EH (cell line): ENCODE results near the gene NUCKS1.

Experiments used
- DNase-seq: peaks from one replicate; pipeline ENCODE4 v3.0.0-alpha.2; 2015; ENCODE audit warnings: low read depth

Gene NUCKS1, protein sequence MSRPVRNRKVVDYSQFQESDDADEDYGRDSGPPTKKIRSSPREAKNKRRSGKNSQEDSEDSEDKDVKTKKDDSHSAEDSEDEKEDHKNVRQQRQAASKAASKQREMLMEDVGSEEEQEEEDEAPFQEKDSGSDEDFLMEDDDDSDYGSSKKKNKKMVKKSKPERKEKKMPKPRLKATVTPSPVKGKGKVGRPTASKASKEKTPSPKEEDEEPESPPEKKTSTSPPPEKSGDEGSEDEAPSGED

DNA sequence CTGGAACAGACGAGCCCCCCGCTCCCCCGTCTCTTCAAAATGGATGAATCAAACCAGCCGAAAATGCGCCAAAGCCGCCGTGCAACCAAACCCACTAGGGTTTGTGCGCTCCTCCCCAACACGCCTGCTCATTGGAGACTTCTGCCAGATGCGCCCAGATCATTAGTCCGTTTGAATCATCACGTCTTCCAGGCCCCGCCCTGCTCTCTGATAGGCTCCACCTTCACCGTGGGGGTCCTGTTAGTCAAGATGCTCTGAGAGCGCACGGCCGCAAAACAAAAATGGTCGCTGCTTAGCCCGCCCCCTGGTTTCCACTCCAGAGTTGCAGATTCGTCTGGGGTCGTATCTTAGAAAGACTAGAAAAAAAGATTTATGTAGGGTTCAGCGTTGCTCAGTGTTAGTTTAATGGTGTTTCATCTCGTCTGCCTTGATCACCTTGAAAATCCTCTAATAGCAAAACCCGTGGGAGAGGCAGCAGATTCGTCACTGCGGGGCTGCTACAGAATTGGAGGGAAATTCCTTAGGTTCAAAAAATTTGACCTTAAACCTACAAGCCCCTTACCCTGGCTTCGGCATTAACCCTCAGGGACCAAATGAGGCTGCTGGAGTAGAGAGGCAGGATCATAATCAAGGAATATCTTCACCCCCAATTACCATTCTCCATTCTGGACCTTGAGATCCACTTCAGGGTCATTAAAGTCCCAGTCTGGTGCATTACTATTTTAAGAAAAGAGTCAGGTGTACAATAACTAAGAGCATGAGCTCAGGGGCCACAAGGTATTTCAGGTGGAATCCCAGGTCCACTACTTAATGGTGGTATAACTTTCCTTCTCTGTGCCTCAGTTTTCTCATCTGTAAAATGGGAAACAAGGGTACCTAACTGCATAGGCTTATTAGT lies at the start of gene NUCKS1:
Gene NUCKS1, minus strand, starts transcription at position 45 of the 898 bp plus-strand sequence. CDS start 209 bp downstream, outside the sequence.
- DNase-seq = peak; percentile 100

DNA sequence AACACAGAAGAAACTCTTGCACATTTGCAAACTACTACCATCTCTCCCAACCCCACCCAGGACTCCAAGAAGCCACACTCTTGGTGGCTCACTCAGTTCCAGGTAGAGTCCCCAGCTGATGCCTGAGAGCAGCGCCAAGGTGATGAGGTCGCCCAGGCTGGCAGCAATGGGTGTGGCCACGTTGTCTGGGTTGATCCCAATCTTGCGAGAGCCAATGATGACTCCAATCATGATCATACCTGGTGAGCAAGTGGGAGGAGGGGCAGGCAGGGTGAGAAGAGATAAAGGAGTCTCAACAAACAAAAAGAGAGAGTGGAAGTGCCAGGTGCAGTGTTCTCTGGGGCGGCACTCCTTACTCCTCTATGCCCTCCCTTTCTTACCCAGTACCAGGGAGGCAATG lies 48.6 kb upstream of the NUCKS1 start:
- DNase-seq = no peak

DNA sequence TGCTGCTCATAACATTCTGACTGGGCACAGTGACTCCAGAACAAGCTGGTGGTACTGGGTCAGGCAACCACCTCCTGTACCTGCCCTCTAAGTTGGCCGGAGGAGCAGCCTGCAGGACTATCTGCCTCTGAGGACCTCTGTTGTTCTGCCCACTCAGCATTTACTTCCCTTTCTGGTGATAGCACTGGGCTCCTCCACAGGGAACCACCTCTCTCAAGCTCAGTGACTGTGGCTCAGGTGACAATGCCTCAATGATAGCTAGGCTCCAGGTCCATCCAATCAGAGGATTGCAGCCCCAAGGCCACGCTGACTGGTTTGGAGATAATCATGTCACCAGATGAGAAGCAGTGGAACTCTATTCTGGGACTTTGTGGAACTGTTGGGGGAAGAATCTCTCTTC lies 47.2 kb upstream of the NUCKS1 start:
- no peak for DNase-seq

DNA sequence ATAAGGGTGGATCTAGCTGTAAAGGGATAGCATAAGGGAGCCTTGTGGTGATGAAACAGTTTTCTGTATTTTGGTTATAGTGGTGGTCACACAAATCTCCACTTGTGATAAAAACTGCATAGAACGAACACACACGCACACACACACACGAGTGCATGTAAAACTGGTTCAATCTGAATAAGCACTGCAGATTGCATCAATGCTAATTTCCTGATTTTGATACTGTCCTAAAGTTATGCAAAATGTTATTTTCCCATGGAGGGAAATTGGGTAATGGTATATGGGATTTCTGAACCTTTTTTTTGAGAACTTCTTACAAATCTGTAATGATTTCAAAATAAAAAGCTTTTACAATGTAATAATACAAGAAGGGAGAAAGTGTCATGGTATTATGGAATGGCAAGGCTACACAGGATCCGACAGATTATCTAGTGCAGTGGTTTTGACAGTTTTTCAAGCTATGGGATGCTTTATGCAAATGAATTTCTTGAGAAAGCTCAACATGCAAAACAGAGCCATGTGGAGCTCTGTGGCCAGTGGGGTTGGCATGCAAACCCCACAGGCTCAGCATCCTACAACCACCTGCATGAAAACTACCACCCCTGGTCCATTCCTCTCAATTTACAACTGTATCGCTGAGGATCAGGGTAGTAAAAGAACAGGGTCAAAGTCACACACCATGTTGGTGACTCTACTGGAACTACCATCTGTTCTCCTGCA lies 44.2 kb upstream of the NUCKS1 start:
- DNase-seq = no peak

DNA sequence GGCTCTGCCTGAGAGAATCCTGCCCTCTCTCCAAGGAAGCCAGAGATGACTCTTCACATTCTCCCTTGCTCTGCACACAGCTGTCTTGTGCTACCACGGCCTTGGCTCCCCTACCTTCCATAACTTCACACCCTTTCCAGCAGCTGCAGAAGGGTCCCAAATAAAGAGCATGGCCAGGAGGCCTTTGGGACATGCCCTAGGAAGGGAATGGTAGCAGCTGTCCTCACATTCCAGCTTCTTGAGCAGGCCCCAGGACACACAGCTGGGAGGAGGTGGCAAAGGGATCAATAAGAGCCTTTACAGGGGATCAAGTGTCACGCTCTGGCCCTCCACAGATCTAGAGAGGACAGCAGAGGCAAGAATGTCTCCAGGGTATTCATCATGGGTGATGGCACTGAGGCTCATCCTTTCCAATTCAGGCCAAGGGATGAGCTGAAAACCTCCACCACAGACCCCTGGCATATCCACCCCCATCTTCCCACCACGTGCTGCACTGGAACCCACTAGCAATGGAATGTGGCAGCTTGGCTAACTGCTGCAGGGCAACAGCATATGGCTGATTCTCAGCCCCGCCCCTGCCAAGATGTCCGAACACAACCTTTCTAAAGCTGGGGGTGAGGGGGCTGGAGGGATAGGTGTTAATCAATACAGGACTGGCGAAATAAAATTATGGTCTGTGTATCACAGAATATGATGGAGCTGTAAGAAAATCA lies 43.1 kb upstream of the NUCKS1 start:
- no peak for DNase-seq

DNA sequence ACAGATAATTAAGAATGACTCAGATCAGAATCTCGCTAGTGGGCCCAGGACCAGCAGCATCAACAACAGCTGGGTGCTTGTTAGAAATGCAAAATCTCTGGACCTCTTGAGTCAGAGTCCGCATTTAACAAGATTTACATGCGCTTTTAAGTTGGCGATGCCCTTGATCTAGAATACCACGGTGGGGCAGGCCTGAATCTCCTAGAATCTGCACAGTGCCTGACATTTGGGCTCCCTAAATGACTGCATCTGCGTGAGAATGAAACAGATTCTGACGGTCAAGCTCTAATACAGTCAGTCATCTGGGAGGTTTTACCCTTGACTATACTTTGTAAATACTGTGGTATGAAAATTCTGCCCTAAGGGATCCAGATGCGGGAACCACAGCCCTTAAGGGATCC lies 42.5 kb upstream of the NUCKS1 start:
- DNase-seq = peak; percentile 61

DNA sequence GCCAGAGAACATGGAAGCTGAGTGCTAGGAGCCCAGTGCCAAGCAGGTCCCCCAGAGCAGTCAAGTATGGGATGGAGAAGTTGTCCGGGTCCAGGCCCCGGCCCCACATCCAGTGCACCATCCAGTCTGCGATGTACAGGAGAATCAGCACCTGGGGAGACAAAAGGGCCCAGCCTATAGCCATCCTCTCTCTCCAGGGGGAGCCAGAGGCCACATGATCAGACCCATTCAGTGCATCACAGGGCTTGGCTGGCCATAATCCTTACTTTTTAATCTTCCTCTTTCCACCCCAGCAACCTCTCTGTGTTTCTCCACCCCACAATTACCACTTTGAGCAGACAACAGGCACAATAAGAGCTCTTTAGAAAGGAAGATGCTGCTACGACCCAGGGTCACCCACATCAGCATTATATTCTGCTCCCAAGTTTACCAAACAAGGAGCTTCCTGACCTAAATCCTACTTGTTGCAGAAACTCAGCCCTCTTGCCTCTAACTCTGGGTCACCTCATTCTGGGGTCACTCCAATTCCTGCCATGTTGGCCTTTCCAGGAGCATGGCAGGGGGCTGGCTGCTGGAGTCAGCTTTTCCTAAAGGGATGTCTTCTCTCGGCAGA lies 41.7 kb upstream of the NUCKS1 start:
- DNase-seq = peak; percentile 70

DNA sequence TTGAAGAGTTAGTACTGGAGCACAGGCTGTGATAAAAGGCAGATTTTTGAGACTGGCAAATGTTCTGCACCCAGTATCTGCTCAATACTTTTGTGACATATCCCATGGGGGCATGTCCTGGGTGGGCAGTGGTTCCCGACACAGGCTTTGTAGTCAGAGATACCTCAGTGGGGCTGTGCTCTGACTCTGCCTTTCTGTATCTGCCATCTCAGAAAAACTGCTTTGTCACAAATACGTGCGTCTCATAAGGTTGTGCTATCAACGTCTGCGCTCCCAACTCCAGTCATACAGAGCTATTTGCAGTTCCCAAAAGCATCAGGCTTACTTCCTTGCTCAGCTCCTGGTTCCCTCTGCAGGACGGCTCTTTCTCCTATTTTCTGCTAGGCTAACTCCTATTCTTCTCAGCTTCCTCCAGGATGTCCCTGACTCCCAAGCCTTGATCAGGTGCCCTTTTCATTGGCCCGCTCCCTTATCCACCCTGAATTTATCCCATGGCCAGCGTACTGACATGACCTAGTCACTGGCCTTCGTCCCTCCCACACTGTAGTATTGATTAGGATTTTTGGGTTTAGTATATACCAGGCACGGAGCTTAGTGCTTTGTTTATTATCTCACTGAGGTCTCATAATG lies 37.4 kb upstream of the NUCKS1 start:
- DNase-seq = no peak

DNA sequence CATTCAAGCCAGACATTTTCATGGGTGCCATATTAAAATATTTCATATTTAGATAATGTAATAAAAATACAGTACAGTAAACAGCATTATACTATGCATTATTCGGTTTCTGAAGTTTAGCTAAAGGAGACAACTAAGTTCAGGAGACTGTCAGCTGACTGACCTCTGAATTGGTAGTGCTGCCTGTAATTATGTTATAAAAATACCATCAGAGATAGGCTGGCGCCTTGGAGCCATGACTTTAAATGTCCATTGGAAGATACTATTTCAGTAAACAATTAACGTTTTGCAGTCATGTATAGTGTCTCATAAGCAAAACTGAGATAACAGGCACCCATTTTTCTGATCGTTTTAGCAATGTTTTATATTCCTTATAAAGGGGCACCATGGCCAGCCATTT lies 36.6 kb upstream of the NUCKS1 start:
- no peak for DNase-seq

DNA sequence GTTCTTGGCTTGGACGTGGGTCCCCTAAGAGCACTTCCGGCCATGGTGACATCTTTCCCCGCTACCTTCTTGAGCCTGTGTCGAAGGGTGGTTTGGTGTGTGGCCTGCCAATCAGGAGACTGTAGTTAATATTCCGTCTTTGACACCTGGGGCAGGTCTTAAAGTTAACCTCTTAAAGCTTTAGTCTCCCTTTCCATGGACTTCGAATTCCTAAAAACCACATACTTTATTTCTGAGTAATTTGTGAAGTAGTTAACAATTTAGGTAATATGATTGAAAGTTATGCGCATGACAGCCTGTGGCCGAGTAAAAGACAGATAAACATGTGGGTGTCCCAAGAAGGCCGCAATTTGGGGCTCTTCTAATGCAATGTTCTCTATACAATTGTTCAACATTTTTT lies 35.5 kb upstream of the NUCKS1 start:
- DNase-seq = no peak

DNA sequence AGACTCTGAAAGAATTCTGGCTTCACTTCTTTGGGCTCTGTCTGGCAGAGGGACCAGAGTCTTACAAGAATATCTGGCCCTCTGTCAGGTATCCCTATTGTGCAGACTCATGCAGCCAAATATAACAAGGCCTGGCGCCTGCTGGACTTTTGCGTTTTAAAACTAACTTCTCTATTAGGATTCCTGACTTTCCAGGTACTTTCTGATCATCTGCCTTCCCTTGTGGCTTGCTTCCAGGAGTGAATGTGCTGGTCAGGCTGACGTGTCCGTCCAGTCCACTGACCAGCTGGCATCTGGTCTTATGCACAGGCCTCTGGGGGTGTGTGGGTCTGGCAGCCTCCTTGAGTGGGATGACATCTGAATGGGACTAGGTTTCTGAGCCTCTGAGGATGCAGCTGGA lies 33.9 kb upstream of the NUCKS1 start:
- no peak for DNase-seq

DNA sequence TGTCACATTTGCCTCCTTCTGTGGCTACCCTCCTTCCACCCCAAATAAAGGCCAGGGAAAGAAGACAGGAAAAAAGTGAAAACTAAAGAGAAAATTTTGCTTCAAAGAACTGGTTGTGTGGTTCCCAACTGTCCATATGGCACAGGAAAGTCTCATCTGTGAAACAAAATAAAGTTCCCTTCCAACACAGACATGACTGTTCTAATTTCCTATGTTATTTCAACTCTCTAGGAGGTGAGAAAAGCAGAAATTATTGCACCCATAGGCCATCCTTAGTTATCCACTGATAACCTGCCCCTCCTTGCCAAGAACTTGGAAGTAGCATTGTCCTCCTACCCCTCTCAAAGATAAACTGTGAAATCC lies 33.4 kb upstream of the NUCKS1 start:
- DNase-seq = no peak

DNA sequence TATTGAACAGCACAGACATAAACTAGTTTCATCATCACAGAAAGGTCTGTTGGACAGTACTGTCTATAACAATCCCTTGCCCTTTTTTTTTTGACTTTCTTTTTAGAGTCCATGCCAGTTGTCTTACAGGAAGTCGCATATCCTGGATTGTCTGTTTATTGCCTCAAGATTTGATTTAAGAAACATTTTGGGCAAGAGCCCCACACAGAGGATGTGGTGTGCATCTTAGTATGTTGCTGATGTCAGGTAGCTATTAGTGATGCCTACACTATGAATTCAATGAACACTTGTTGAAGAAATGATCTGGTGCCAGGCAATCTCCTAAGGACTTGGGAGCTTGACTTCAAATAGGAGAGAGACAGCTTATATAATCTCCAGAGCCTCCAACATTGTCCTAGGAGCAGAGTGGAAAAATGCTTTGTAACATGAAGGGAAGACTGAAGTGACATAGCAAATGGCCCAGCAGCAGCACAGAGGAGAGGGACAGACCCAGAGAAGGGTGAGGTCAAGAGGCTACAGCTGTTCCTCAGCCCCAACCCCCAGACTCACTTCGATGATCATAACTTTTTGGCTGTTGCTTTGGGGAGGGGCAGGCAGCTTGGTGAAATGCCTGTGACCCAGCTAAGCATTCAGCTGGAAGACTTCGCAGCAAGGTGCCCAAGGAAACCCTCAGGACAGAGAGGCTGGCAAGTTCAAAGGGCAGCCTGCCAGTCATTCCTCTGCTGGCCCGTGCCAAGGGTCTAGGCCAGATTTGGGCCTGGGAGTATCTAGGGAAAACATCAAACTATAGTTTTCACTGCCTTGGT lies 32.8 kb upstream of the NUCKS1 start:
- DNase-seq = peak; percentile 15

DNA sequence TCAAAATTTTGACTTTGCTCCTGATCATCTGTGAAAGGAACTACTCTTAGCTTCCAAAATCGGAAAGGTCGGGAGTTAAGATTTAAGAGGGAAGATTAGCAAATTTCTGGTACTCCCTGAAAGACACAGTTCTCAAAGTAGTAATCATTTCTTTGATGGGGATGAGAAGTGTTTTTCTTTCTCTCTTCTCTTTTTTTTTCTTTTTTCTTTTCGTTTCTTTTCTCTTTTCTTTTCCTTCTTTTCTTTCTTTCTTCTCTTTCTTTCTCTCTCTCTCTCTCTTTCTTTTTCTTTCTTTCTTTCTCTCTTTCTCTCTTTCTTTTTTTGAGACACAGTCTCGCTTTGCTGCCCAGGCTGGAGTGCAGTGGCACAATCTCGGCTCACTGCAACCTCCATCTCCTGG lies 30.4 kb upstream of the NUCKS1 start:
- DNase-seq = no peak

DNA sequence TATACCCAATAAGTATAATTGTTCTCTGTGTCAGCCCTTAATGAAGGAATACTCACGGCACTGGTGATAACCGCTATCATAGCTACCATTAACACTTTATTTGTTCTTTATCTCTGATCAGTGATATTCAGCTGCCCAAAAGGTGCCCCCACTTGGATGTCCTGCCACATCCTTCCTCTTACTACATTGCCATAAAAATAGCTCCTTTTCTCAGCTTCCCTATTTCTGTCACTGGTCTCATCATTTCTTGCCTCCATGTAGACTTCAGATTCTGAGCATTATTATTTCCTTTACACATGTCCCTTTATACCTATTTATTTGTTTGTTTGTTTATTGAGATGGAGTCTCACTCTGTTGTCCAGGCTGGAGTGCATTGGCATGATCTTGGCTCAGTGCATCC lies 28.0 kb upstream of the NUCKS1 start:
- no peak for DNase-seq

DNA sequence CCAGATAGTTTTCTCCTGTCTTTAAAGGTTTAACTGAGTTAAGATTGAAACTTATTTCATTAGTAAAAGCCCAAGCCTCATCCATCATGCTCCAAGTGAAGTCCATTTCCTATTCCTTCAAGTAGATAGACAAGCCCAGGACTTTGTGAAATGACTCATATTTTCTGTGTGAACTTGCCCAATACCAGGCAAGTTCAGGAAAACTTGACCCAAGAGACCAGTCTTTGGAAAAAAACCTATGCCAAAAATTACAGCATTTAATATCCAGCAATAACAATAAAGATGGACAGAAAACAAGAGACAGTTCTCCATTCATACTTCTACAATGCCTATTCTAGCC lies 25.7 kb upstream of the NUCKS1 start:
- peak; percentile 64 for DNase-seq

DNA sequence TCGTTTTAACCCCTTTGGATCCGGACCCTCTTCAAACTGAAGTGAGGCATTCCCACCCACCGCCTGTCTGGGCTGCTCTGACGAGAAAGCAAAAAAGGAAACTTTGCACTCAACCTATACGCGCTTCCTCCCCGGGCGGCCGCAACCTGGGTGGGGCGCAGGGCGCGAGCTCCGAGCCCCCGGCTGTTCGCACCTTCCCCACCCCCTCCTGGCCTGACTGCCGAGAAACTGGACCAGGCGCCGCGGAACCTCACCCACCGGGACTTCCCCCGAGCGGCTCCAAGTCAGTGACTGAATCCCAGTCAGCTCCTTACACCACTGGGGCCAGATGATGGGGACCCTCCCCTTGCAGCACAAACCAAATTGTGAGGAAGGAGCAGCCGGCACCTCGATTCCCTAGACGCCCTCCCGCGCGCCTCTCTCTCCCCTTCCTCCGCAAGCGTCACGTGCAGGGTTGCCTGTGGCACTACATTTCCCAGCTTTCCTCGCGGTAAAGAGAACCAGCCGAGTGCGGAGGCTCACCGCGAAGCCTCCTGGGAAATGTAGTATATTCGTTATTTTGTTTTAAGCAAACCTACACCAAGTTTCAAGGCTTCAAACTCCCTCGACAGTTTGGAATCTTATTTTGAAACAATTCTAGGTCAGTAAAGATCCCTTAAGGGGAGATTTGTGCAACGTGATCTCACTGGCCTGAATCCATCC lies 25.2 kb upstream of the NUCKS1 start, which contains the start of gene RAB29:
Gene RAB29, minus strand, starts transcription at position 468 of the 702 bp plus-strand sequence. CDS start 526 bp downstream, outside the sequence.
- DNase-seq = peak; percentile 82

DNA sequence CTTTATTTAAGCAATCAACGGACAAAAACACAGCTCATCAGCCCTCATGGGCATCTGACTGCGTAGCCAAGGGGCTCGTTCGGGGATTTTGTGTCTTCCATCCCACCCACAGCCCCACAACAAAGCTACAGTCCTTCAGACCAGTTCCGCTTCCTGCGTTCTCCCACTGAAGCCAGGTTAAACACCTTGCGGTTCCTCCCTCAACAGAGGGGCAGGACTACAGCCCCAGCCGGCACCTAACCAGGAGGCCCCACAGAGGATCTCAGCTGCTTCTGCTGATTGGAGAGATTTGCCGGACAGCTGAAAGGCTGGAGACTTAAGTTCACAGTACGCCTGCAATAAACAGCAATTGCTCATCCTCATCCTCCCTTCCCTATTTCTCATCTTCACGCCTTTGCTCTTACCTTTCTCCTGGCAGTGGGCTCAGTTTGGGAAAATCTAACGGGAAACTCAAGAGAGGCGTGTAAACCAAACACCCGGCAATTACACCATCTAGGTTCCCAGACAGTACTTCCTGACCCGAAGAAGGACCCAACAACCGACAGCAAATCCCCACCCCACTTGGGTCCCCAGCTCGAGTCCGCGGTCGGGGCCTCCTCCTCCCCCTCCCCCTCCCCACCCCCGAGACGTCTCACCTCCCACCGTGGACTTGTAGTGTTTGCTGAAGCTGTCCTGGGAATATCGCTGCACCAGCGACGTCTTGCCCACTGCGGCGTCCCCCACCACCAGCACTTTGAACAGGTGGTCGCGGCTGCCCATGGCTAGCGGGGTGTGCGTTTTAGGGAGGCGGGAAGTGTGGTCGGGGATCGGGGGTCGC lies 24.4 kb upstream of the NUCKS1 start:
- peak; percentile 17 for DNase-seq

DNA sequence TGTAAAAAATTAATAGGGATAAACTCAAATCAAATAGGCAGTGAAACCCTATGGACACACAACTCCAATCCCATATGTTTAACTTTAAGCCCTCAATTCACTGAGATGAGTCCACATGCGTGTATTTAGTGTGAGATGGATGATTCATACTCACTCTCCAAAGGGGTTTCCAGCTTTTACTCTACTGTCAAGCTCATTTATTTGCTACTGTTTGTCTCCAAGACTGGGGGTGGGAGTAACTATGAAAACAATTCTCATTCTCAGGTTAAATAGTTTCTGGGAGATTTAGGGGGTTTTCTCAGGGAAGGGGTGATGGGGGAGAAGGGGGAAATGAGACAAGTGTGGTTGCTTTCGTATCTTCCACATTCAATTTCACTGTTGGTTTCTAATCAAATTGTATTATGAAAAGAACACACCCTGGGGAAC lies 22.6 kb upstream of the NUCKS1 start:
- peak; percentile 26 for DNase-seq
